ENCODE data around the gene LRRIQ3. TPM values are rescaled to one million over a fixed set of nuclear protein-coding genes. Genes with fewer than 3 reads are reported as not detected.

LRRIQ3 gene
- total RNA-seq, 1 donor from 2014 or later, result 0.31 TPM

DNA sequence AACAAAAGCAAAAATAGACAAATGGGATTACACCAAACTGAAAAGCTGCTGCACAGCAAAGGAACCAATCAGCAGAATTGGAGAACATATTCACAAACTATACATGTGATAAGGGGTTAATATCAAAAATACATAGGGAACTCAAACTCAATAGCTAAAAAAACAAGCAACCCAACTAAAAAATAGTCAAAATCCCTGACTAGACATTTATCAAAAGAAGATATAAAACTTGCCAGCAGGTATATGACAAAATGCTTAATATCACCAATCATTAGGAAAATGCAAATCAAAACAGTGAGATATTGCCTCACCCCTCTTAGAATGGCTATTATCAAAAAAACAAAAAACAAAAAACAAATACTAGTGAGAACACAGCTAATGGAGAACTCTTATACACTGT lies 140.3 kb downstream of the LRRIQ3 start:
- intact Hi-C loops (cut with micrococcal nuclease), result no loop called here
- H3K4me1 Mint-ChIP-seq (ENCODE audit: low read depth), result no peaks in the 10 kb centered on the region
- DNase-seq (ENCODE audit: low spot score), result no peak
- H3K27me3 Mint-ChIP-seq (ENCODE audit: insufficient read depth), result no peaks in the 10 kb centered on the region
- no peaks in the 10 kb centered on the region for H3K36me3 Mint-ChIP-seq (ENCODE audit: low read depth)
- peaks cover 5% of the 10 kb centered on the region for H3K9me3 Mint-ChIP-seq
- no peak overlapping the region for H3K4me3 Mint-ChIP-seq
- no peak overlapping the region for H3K27ac Mint-ChIP-seq

DNA sequence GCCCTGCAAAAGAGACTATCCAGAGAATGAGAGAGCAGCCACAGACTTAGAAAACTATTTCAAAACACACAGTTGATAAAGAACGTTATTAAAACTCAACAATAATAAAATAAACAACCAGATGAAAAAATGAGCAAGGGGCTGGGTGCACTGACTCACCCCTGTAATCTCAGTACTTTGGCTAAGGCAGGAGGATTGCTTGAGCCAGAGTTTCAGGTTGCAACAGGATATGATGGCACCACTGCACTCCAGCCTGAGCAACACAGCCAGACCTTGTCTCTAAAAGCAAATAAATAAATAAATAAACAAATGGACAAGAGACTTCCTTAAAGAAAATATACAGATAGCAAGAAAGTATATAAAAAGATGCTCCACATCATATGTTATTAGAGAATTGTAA lies 144.6 kb downstream of the LRRIQ3 start:
- no peaks in the 10 kb centered on the region for H3K27me3 Mint-ChIP-seq (ENCODE audit: insufficient read depth)
- H3K4me1 Mint-ChIP-seq (ENCODE audit: low read depth), result no peaks in the 10 kb centered on the region
- no peaks in the 10 kb centered on the region for H3K9me3 Mint-ChIP-seq
- intact Hi-C loops (cut with micrococcal nuclease), result no loop called here
- no peak for DNase-seq (ENCODE audit: low spot score)
- no peak overlapping the region for H3K27ac Mint-ChIP-seq
- H3K4me3 Mint-ChIP-seq, result no peak overlapping the region
- H3K36me3 Mint-ChIP-seq (ENCODE audit: low read depth), result no peaks in the 10 kb centered on the region

DNA sequence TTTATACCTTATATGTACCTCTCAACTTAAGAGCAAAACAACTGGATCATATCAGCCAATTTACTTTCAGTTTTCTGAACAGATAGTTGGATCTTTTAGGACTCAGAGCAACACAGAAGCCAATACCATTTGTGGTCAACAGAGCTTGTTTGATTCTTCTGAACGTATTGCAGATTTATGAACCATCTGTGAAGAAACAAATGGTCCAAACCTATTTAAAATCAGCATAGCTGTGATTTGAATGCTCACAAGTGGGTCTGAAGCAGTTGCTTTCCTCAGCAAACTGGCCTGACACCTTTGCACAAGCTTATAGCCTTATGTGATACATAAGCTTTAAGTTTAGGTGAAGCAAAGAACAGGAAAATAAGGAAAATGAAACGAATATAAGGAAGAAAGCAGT lies 147.6 kb downstream of the LRRIQ3 start:
- no peak for DNase-seq (ENCODE audit: low spot score)
- Mint-ChIP-seq H3K27me3 (ENCODE audit: insufficient read depth) (no peaks in the 10 kb centered on the region), H3K27ac (no peak overlapping the region), H3K36me3 (ENCODE audit: low read depth) (no peaks in the 10 kb centered on the region), H3K4me1 (ENCODE audit: low read depth) (no peaks in the 10 kb centered on the region), H3K4me3 (no peak overlapping the region), H3K9me3 (peaks cover 4% of the 10 kb centered on the region)
- intact Hi-C loops (cut with micrococcal nuclease), result no loop called here

DNA sequence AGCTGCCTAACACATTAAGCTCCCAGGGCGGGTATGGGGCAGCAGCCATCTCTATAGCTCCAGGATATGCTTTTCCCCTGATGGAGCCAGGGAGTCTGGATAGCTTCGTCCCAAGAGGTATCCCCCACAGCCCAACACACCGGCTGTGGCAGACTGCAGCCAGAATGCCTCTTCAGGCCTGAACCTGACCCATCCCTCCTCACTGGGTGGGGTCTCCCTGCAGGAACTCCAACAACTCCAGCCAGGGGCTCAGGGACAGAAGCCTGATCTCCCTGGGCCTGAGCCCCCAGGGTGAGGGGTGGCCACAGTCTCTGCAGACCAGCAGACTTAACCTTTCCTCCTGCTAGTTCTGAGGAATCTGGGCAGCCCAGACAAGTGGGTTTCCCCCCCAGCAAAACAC lies 159.9 kb downstream of the LRRIQ3 start:
- peaks cover 7% of the 10 kb centered on the region for H3K9me3 Mint-ChIP-seq
- H3K27me3 Mint-ChIP-seq (ENCODE audit: insufficient read depth), result no peaks in the 10 kb centered on the region

DNA sequence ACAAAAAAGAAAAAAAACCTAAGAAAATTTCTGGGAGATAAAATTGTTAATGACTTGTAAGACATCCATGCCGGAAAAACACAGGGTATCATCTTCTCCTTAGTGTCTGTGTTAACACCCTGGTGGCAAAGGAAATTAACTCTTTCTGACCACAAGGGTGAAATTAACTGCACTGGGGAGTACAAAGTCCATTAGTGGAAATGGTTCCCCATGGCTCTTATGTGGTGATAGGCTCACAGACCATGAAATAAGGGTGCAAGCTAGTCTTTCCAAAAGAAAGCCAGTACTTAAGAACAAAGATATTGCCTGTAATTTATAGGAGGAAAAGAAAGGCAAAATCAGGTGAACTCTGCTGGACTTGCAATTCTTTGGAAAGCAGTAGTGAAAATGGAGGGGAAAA lies 185.4 kb downstream of the LRRIQ3 start:
- Mint-ChIP-seq H3K27ac (no peak overlapping the region), H3K4me1 (ENCODE audit: low read depth) (peaks cover 7% of the 10 kb centered on the region), H3K36me3 (ENCODE audit: low read depth) (no peaks in the 10 kb centered on the region), H3K9me3 (no peaks in the 10 kb centered on the region), H3K4me3 (no peak overlapping the region), H3K27me3 (ENCODE audit: insufficient read depth) (peaks cover 2% of the 10 kb centered on the region)
- no peak for DNase-seq (ENCODE audit: low spot score)
- intact Hi-C loops (cut with micrococcal nuclease), result no loop called here

More for the DNA sequence above, 159.9 kb downstream of the LRRIQ3 start:
- DNase-seq (ENCODE audit: low spot score), result no peak
- intact Hi-C loops (cut with micrococcal nuclease), result no loop called here
- no peaks in the 10 kb centered on the region for H3K4me1 Mint-ChIP-seq (ENCODE audit: low read depth)
- no peak overlapping the region for H3K27ac Mint-ChIP-seq
- H3K36me3 Mint-ChIP-seq (ENCODE audit: low read depth), result no peaks in the 10 kb centered on the region
- no peak overlapping the region for H3K4me3 Mint-ChIP-seq

DNA sequence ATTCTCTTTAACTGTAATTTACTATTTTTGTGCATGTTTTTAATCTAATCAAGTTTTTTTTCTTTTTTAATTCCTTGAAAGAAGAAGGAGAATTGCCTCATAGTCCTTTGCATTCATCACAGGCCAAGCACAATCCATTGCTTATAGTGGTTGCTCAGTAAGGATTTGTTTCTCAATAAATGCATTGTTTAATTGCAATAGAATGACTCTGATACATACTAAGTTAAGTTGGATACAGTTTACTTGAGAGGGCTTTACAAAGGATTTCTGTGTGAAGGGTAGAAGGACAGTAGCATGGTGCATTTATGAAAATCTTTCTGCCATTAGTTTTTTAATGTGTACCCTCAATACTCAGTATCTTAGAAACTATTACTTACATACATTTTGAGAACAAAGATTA lies 186.2 kb downstream of the LRRIQ3 start:
- Mint-ChIP-seq H3K4me3 (no peak overlapping the region), H3K9me3 (no peaks in the 10 kb centered on the region), H3K36me3 (ENCODE audit: low read depth) (no peaks in the 10 kb centered on the region), H3K4me1 (ENCODE audit: low read depth) (peaks cover 7% of the 10 kb centered on the region), H3K27ac (no peak overlapping the region), H3K27me3 (ENCODE audit: insufficient read depth) (peaks cover 2% of the 10 kb centered on the region)
- intact Hi-C loops (cut with micrococcal nuclease), result no loop called here
- no peak for DNase-seq (ENCODE audit: low spot score)

DNA sequence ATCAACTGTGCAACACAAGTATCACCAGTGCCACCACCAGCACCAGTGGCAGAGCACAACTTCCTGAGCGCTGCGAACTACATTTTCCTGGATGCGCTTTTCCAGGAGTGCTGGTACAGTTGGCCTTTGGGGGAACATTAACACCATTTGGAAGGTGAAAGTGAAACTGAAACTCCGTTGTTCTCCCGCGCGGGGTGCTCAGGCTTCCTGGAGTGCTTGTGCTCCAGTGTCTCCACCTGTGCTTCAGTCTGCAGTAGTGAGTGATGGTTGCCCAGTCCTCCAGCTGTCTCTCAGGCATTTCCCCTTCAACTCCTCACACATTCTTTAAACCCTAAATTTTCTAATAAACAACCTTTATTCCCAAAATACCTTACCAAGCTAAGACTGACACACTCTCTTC lies 187.8 kb downstream of the LRRIQ3 start:
- peak overlapping the region; percentile 49 for H3K4me3 Mint-ChIP-seq
- no peak for DNase-seq (ENCODE audit: low spot score)

DNA sequence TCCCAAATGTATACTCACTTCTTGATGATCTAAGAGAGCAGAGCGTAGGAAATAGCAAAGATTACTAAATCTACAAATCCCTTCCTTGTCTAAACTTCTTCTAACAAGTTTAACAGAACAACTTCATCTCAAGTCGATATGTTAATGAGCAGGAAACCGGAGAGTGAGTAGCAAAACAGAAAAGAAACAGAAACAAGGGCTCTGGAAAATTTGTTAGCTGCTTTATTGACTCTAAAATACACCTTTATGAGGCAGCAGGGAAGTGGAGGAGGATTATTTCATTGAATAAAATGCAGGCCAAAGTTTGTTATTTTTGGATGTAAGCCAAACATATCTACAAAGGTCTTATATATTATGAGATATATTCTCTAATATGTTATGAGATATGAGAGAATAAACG lies 192.4 kb downstream of the LRRIQ3 start:
- no peaks in the 10 kb centered on the region for H3K9me3 Mint-ChIP-seq
- no peak overlapping the region for H3K4me3 Mint-ChIP-seq
- intact Hi-C loops (cut with micrococcal nuclease), result no loop called here
- H3K4me1 Mint-ChIP-seq (ENCODE audit: low read depth), result peaks cover 6% of the 10 kb centered on the region
- H3K27ac Mint-ChIP-seq, result no peak overlapping the region
- peaks cover 4% of the 10 kb centered on the region for H3K27me3 Mint-ChIP-seq (ENCODE audit: insufficient read depth)
- DNase-seq (ENCODE audit: low spot score), result no peak
- H3K36me3 Mint-ChIP-seq (ENCODE audit: low read depth), result no peaks in the 10 kb centered on the region

More for the DNA sequence above, 187.8 kb downstream of the LRRIQ3 start:
- intact Hi-C loops (cut with micrococcal nuclease), result no loop called here
- no peaks in the 10 kb centered on the region for H3K27me3 Mint-ChIP-seq (ENCODE audit: insufficient read depth)
- H3K36me3 Mint-ChIP-seq (ENCODE audit: low read depth), result no peaks in the 10 kb centered on the region
- no peaks in the 10 kb centered on the region for H3K9me3 Mint-ChIP-seq
- H3K27ac Mint-ChIP-seq, result no peak overlapping the region
- peaks cover 7% of the 10 kb centered on the region for H3K4me1 Mint-ChIP-seq (ENCODE audit: low read depth)

DNA sequence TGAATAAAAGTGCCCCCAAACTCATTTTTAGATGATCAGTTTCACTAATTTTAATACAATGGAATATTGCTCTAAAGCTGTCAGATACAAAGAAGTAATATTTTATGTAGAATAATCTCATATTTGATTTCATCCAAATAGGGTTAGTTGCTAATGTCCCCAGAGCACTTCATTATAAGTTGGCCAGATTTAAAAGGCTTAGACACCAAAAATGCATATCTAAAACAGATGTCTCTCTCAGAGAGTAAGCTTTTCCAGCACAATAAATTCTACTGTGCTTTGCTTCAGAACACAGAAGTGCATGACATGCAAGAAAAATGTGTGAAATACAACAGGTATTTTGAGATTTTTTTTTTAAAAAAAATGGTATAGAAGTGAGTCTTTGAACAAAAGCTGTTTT lies 194.2 kb downstream of the LRRIQ3 start:
- H3K27ac Mint-ChIP-seq, result no peak overlapping the region
- H3K36me3 Mint-ChIP-seq (ENCODE audit: low read depth), result no peaks in the 10 kb centered on the region
- H3K4me3 Mint-ChIP-seq, result no peak overlapping the region
- H3K4me1 Mint-ChIP-seq (ENCODE audit: low read depth), result no peaks in the 10 kb centered on the region
- peaks cover 4% of the 10 kb centered on the region for H3K27me3 Mint-ChIP-seq (ENCODE audit: insufficient read depth)
- intact Hi-C loops (cut with micrococcal nuclease), result no loop called here
- no peak for DNase-seq (ENCODE audit: low spot score)
- H3K9me3 Mint-ChIP-seq, result no peaks in the 10 kb centered on the region

DNA sequence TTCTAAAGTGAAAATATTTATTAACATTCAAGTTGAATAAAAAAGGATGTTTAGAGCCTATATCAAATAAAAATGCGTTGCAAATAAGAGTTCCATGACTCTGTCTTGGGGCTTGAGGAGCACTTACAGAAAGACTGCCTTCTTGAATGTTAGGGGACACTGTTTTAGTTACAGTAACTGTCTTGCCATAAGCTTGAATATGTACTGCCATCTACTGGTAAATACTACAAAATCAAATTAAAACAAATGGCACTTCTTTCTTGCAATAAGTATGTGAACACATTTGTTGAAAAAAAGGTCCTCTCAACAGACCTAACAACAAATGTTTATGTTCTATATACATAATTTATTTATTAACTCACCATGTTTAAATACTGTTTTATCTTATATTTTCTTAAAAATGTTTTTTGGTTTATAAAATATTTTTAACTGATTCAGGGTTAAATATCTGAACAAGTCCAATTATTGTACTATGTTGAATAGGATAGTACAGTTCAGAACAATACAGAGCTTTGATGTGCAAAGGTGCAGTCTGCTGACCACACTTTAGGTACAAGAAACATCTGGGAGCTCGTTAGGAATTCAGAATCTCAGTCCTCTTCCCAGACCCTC lies 199.5 kb downstream of the LRRIQ3 start:
- Mint-ChIP-seq H3K27me3 (ENCODE audit: insufficient read depth) (peaks cover 4% of the 10 kb centered on the region), H3K4me1 (ENCODE audit: low read depth) (no peaks in the 10 kb centered on the region), H3K9me3 (no peaks in the 10 kb centered on the region), H3K36me3 (ENCODE audit: low read depth) (no peaks in the 10 kb centered on the region), H3K27ac (no peak overlapping the region), H3K4me3 (no peak overlapping the region)
- intact Hi-C loops (cut with micrococcal nuclease), result no loop called here
- DNase-seq (ENCODE audit: low spot score), result no peak

DNA sequence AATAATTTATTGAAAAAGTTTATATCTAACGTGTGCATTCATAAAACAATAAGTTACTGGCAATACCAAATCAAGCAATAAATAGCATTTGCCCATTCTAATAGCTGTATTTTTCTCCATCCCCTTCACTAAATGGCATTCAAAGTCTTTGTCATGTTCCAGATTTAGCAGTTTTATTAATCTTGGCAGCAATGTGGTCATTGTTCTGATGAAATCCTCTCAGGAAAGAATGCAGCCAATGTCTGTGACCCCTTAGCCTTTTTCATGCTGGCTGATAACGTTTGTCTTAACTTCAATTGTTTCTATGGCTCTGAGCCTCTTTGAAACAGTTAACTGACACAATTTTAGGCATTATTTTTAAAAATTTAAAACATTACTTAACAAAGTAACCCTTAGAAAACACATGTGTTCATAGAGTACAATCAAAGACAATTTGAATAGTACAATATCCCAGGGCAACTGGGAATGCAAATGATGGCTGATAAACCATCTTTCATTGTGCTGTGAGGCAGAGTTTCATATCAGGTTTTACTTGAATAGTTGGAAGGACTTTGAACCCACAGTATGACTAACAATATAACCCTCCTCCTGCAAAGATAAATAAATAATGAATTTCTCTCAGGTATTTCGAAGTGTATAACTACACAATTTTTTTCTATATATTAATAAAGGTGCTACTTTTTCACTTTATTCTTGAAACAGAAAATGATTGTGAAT lies 217.5 kb downstream of the LRRIQ3 start:
- no peaks in the 10 kb centered on the region for H3K36me3 Mint-ChIP-seq (ENCODE audit: low read depth)
- no peaks in the 10 kb centered on the region for H3K4me1 Mint-ChIP-seq (ENCODE audit: low read depth)
- no peak overlapping the region for H3K4me3 Mint-ChIP-seq
- H3K9me3 Mint-ChIP-seq, result no peaks in the 10 kb centered on the region
- H3K27me3 Mint-ChIP-seq (ENCODE audit: insufficient read depth), result no peaks in the 10 kb centered on the region
- DNase-seq (ENCODE audit: low spot score), result no peak
- no peak overlapping the region for H3K27ac Mint-ChIP-seq
- intact Hi-C loops (cut with micrococcal nuclease), result no loop called here

DNA sequence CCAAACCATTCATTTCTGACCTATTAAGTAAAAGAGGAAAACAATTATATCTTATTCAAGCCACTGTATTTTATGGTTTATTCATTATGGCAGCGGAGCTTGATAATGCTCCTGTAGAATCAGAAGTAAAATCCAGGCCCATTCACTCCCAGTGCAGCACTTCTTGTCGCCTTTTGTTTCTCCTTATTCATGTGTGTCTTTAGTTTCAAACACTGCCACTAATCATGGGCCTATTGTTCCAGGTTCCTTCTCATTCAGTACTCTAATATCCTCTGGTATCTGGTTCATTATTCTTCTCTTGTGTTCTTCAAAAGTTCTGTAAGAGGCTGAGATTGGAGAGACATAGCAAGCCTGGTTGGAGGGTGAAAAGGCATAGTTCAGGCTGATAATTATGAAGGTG lies 218.3 kb downstream of the LRRIQ3 start:
- DNase-seq (ENCODE audit: low spot score), result no peak
- intact Hi-C loops (cut with micrococcal nuclease), result no loop called here
- Mint-ChIP-seq H3K27me3 (ENCODE audit: insufficient read depth) (no peaks in the 10 kb centered on the region), H3K36me3 (ENCODE audit: low read depth) (no peaks in the 10 kb centered on the region), H3K9me3 (no peaks in the 10 kb centered on the region), H3K27ac (no peak overlapping the region), H3K4me3 (no peak overlapping the region), H3K4me1 (ENCODE audit: low read depth) (no peaks in the 10 kb centered on the region)

DNA sequence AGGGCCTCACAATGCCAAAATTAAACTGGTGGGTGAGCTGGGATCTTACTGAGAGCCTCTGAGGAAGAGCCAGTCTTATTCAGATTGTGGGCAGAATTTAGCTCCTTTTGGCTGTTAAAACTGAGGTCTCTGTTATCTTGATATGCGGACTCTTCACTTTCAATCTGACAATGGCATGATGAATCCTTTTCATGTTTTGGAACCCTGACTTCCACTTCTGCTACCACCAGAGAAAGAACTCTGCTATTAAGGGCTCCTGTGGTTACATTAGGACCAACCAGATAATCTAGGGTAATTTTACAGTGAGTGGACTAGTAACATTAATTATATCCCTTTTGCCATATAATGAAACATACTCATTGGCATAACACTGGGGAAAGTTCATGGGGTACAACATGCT lies 219.0 kb downstream of the LRRIQ3 start:
- H3K9me3 Mint-ChIP-seq, result no peaks in the 10 kb centered on the region
- no peak overlapping the region for H3K4me3 Mint-ChIP-seq
- no peak overlapping the region for H3K27ac Mint-ChIP-seq
- no peaks in the 10 kb centered on the region for H3K36me3 Mint-ChIP-seq (ENCODE audit: low read depth)
- intact Hi-C loops (cut with micrococcal nuclease), result no loop called here
- DNase-seq (ENCODE audit: low spot score), result no peak
- no peaks in the 10 kb centered on the region for H3K27me3 Mint-ChIP-seq (ENCODE audit: insufficient read depth)
- no peaks in the 10 kb centered on the region for H3K4me1 Mint-ChIP-seq (ENCODE audit: low read depth)

Measured in activated T-helper 1 cell treated with anti-CD3 and anti-CD28 coated beads, Interleukin-12 subunit alpha, Interleukin-12 subunit beta, Interleukin-2, Interleukin-4 antibody, amounts not matched to agents 30 ng/mL and 10 ng/mL and 1 ng/mL, durations not matched to agents 14 hours and 24 hours and 36 hours (primary cell).